GM21786 (cell line): Measurements from ENCODE around the gene OPRD1.

Experiments used
- ATAC-seq: cut with Tn5 transposase; IDR thresholded peaks from one replicate; pipeline ENCODE4 v1.9.1; 2021; ENCODE audit not compliant: unreplicated experiment

OPRD1 gene

GRCh38 chr1:28902738-28903137, 90.8 kb downstream of the OPRD1 start:
- ATAC-seq = no peak

- ATAC-seq = no peak
Measured at GRCh38 chr1:28905921-28906666, 94.1 kb downstream of the OPRD1 start.

- ATAC-seq = no peak
Measured at GRCh38 chr1:28909198-28909597, 97.2 kb downstream of the OPRD1 start.

GRCh38 chr1:28910379-28911115, 98.6 kb downstream of the OPRD1 start:
- no peak for ATAC-seq

GRCh38 chr1:28913786-28914227, 101.8 kb downstream of the OPRD1 start:
- no peak for ATAC-seq

- peak; percentile 83 for ATAC-seq
Measured at GRCh38 chr1:28914228-28915030, 102.5 kb downstream of the OPRD1 start, which contains the start of gene EPB41. TSS of gene EPB41 (plus strand) at chr1:28914569. CDS start at chr1:28987438, 72,869 bp downstream.

- ATAC-seq = no peak
Measured at GRCh38 chr1:28915031-28915895, 103.3 kb downstream of the OPRD1 start.

GRCh38 chr1:28917757-28918118, 105.8 kb downstream of the OPRD1 start:
- ATAC-seq = no peak
